ENCODE measurements around the gene LIN37.

LIN37 gene

GRCh38 chr19:35743640-35744429, 4.5 kb upstream of the LIN37 start:
- H3K27ac ChIP-seq, result no peak overlapping the region
- no peaks in the 10 kb centered on the region for H3K27me3 ChIP-seq (ENCODE audit: insufficient read depth, low read depth)
- H4K20me1 ChIP-seq (ENCODE audit: insufficient read depth), result no peaks in the 10 kb centered on the region
- no peak overlapping the region for H3K4me3 ChIP-seq (IDR thresholded peaks at IDR 0.05; ENCODE audit: insufficient read depth, low read depth, low read length)
- no peaks in the 10 kb centered on the region for H3K36me3 ChIP-seq (ENCODE audit: insufficient read depth)
- no peaks in the 10 kb centered on the region; the same call in 1 of the 2 replicates for H3K79me2 ChIP-seq (ENCODE audit: insufficient read depth, low read depth)
- peak overlapping the region; percentile 50; the same call in 1 of the 2 replicates for H2AFZ ChIP-seq (ENCODE audit: low read depth)
- peaks cover 53% of the 10 kb centered on the region for H3K4me1 ChIP-seq (ENCODE audit: low read depth, poor library complexity, severe bottlenecking)
- H3K4me2 ChIP-seq, result peak overlapping the region; percentile 50
- no peak for TF ChIP-seq CTCF (conservative IDR thresholded peaks at IDR 0.05; ENCODE audit: low read depth, low read length)
- H3K9ac ChIP-seq, result no peak overlapping the region

GRCh38 chr19:35744430-35745327, 3.7 kb upstream of the LIN37 start:
- H3K4me3 ChIP-seq (IDR thresholded peaks at IDR 0.05; ENCODE audit: insufficient read depth, low read depth, low read length), result peak overlapping the region; percentile 62
- H3K27ac ChIP-seq, result peak overlapping the region; percentile 96
- H3K9ac ChIP-seq, result peak overlapping the region; percentile 96
- peak overlapping the region; percentile 50 for H3K4me2 ChIP-seq
- peak overlapping the region; percentile 50; the same call in 1 of the 2 replicates for H2AFZ ChIP-seq (ENCODE audit: low read depth)
- H3K36me3 ChIP-seq (ENCODE audit: insufficient read depth), result no peaks in the 10 kb centered on the region
- H4K20me1 ChIP-seq (ENCODE audit: insufficient read depth), result no peaks in the 10 kb centered on the region
- peaks cover 56% of the 10 kb centered on the region for H3K4me1 ChIP-seq (ENCODE audit: low read depth, poor library complexity, severe bottlenecking)
- H3K79me2 ChIP-seq (ENCODE audit: insufficient read depth, low read depth), result peaks cover 4% of the 10 kb centered on the region; the same call in 1 of the 2 replicates
- TF ChIP-seq CTCF (conservative IDR thresholded peaks at IDR 0.05; ENCODE audit: low read depth, low read length), result peak; percentile 31; the same call in 1 of the 2 replicates
- no peaks in the 10 kb centered on the region for H3K27me3 ChIP-seq (ENCODE audit: insufficient read depth, low read depth)

DNA sequence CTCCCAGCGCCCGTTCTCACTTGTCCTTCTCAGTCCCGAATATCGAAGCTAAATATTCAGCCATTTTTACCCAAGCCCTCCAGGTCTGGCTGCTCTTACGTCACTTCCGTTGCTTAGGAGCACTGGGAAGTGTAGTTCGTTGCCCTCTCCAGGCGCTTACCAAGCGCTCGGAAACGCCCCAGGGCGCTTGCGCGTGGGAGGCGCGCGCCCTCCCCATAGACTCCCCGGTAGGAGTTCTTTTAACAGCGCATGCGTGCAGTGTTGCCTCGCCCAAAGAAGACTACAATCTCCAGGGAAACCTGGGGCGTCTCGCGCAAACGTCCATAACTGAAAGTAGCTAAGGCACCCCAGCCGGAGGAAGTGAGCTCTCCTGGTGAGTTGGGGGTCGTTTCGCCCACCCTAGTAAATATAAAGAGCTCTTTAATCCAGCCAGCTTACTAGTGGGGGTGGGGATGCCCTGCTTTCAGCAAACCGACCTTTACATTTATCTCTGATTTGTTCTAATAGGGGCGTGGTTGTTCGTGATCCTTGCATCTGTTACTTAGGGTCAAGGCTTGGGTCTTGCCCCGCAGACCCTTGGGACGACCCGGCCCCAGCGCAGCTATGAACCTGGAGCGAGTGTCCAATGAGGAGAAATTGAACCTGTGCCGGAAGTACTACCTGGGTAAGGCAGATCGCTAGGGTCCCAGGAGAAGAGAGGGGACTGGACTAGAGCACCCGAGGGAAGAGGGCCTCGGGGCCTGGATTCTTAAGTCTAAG, 2.9 kb upstream of the LIN37 start, which contains the start of the genes PSENEN and U2AF1L4:
Gene PSENEN (plus strand): TSS at position 324 of the 759 bp plus-strand sequence. CDS start 280 bp downstream, at position 604.
Gene U2AF1L4 (minus strand): TSS at position 91 of the 759 bp plus-strand sequence. CDS start 27 bp downstream, at position 64.
- Histone ChIP-seq H3K27me3 (ENCODE audit: insufficient read depth, low read depth) (no peaks in the 10 kb centered on the region), H3K4me2 (peak within 1 kb of the TSS; percentile 59), H2AFZ (ENCODE audit: low read depth) (peak within 1 kb of the TSS; percentile 50), H4K20me1 (ENCODE audit: insufficient read depth) (no peaks in the 10 kb centered on the region), H3K4me3 (IDR thresholded peaks at IDR 0.05; ENCODE audit: insufficient read depth, low read depth, low read length) (peak within 1 kb of the TSS; percentile 62), H3K36me3 (ENCODE audit: insufficient read depth) (no peaks in the 10 kb centered on the region), H3K79me2 (ENCODE audit: insufficient read depth, low read depth) (peaks cover 4% of the 10 kb centered on the region; the same call in 1 of the 2 replicates), H3K9ac (peak within 1 kb of the TSS; percentile 96), H3K4me1 (ENCODE audit: low read depth, poor library complexity, severe bottlenecking) (peaks cover 53% of the 10 kb centered on the region), H3K27ac (peak within 1 kb of the TSS; percentile 96)
- no peak for TF ChIP-seq CTCF (conservative IDR thresholded peaks at IDR 0.05; ENCODE audit: low read depth, low read length)

DNA sequence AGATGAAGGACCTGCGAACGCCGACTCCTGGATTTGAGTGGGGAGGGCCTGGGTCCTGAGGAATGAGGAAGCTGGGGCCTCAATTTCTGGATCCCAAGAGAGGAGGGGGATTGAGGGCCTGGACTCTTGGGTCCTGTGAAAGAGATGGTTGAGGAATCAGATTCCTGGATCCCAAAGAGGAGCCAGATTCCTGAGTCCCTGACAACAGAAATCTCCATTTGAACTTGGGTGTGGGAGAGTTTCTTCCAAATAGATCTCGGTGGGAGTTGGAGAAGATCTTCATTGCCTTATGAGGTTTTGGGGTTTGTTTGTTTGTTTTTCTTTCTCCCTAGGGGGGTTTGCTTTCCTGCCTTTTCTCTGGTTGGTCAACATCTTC, 2.3 kb upstream of the LIN37 start:
- Histone ChIP-seq H2AFZ (ENCODE audit: low read depth) (no peak overlapping the region), H3K4me1 (ENCODE audit: low read depth, poor library complexity, severe bottlenecking) (peaks cover 53% of the 10 kb centered on the region), H3K4me3 (IDR thresholded peaks at IDR 0.05; ENCODE audit: insufficient read depth, low read depth, low read length) (peak overlapping the region; percentile 62), H3K27me3 (ENCODE audit: insufficient read depth, low read depth) (no peaks in the 10 kb centered on the region), H3K36me3 (ENCODE audit: insufficient read depth) (no peaks in the 10 kb centered on the region), H3K79me2 (ENCODE audit: insufficient read depth, low read depth) (peaks cover 4% of the 10 kb centered on the region; the same call in 1 of the 2 replicates), H3K9ac (peak overlapping the region; percentile 96; the same call in 1 of the 2 replicates), H3K4me2 (peak overlapping the region; percentile 59), H3K27ac (peak overlapping the region; percentile 96; the same call in 1 of the 2 replicates), H4K20me1 (ENCODE audit: insufficient read depth) (no peaks in the 10 kb centered on the region)
- TF ChIP-seq CTCF (conservative IDR thresholded peaks at IDR 0.05; ENCODE audit: low read depth, low read length), result no peak

Data from KMS-11 (cell line).